ENCODE results near the gene REL.
A peak's percentile ranks its signal among the peaks of the same experiment; 100 is the strongest.

Gene REL

GRCh38 chr2:60962528-60962927 lies 81.2 kb downstream of the REL start:
- H3K4me3 ChIP-seq (ENCODE audit: low read depth, low read length): no peak overlapping the region
- no peak overlapping the region for H3K4me2 ChIP-seq (ENCODE audit: low read length)
- H2BK120ac ChIP-seq (ENCODE audit: insufficient read depth, low read length, poor library complexity): no peak overlapping the region
- no peak overlapping the region for H4K91ac ChIP-seq (ENCODE audit: low read depth, low read length)
- no peak overlapping the region for H4K8ac ChIP-seq (ENCODE audit: low read depth, low read length)
- WGBS (ENCODE audit: extremely low coverage, insufficient coverage, insufficient read length): no CpG with 5 or more reads among the region's 2 CpGs
- peaks cover 2 to 4% of the 10 kb centered on the region in 2 experiments for H3K4me1 ChIP-seq (ENCODE audit: control insufficient read depth in 1 of 2, insufficient read depth in 2 of 2, low read length in 2 of 2)
- peak in 1 of 2 donors; percentile 49 for DNase-seq
- no peak overlapping the region for H3K14ac ChIP-seq (ENCODE audit: low read length)
- H2BK12ac ChIP-seq (ENCODE audit: low read length): no peak overlapping the region
- H3K9me3 ChIP-seq (ENCODE audit: insufficient read depth, low read depth, low read length): no peaks in the 10 kb centered on the region
- H3K4ac ChIP-seq (ENCODE audit: low read depth, low read length): no peak overlapping the region
- H4K12ac ChIP-seq (ENCODE audit: low read depth, low read length): no peak overlapping the region
- H3K79me1 ChIP-seq (ENCODE audit: low read length): peaks cover 4% of the 10 kb centered on the region
- H3K9ac ChIP-seq (ENCODE audit: low read length): no peak overlapping the region
- no peak overlapping the region for H2AK5ac ChIP-seq (ENCODE audit: low read length)
- no peak overlapping the region for H2AFZ ChIP-seq (ENCODE audit: insufficient read depth, low read length, poor library complexity)
- H3K18ac ChIP-seq (ENCODE audit: low read length): no peak overlapping the region
- no peaks in the 10 kb centered on the region for H3K36me3 ChIP-seq (ENCODE audit: control insufficient read depth in 1 of 2, insufficient read depth in 2 of 2, low read length in 2 of 2)
- H3K23ac ChIP-seq (ENCODE audit: low read length): no peak overlapping the region
- H3K27me3 ChIP-seq (ENCODE audit: insufficient read depth, low read length): no peaks in the 10 kb centered on the region
- no peaks in the 10 kb centered on the region for H3K79me2 ChIP-seq (ENCODE audit: control insufficient read depth, insufficient read depth, low read length, poor library complexity)
- H2BK5ac ChIP-seq (ENCODE audit: low read depth, low read length, poor library complexity): no peak overlapping the region
- H3K27ac ChIP-seq (ENCODE audit: low read depth, low read length): no peak overlapping the region

- no peak overlapping the region for H2AFZ ChIP-seq (ENCODE audit: insufficient read depth, low read length, poor library complexity)
- no peaks in the 10 kb centered on the region for H3K27me3 ChIP-seq (ENCODE audit: insufficient read depth, low read length)
- H4K8ac ChIP-seq (ENCODE audit: low read depth, low read length): no peak overlapping the region
- H3K36me3 ChIP-seq (ENCODE audit: control insufficient read depth in 1 of 2, insufficient read depth in 2 of 2, low read length in 2 of 2): no peaks in the 10 kb centered on the region
- H4K12ac ChIP-seq (ENCODE audit: low read depth, low read length): no peak overlapping the region
- H3K4me1 ChIP-seq (ENCODE audit: control insufficient read depth in 1 of 2, insufficient read depth in 2 of 2, low read length in 2 of 2): peaks cover 2 to 4% of the 10 kb centered on the region in 2 experiments
- H3K79me2 ChIP-seq (ENCODE audit: control insufficient read depth, insufficient read depth, low read length, poor library complexity): no peaks in the 10 kb centered on the region
- H2AK5ac ChIP-seq (ENCODE audit: low read length): no peak overlapping the region
- no peak overlapping the region for H2BK12ac ChIP-seq (ENCODE audit: low read length)
- H2BK120ac ChIP-seq (ENCODE audit: insufficient read depth, low read length, poor library complexity): no peak overlapping the region
- no peaks in the 10 kb centered on the region for H3K9me3 ChIP-seq (ENCODE audit: insufficient read depth, low read depth, low read length)
- no peak overlapping the region for H2BK5ac ChIP-seq (ENCODE audit: low read depth, low read length, poor library complexity)
- no peak overlapping the region for H3K4ac ChIP-seq (ENCODE audit: low read depth, low read length)
- no peak for DNase-seq
- no peak overlapping the region for H3K27ac ChIP-seq (ENCODE audit: low read depth, low read length)
- no peak overlapping the region for H3K23ac ChIP-seq (ENCODE audit: low read length)
- no peak overlapping the region for H3K9ac ChIP-seq (ENCODE audit: low read length)
- H3K4me3 ChIP-seq (ENCODE audit: low read depth, low read length): no peak overlapping the region
- H3K14ac ChIP-seq (ENCODE audit: low read length): no peak overlapping the region
- no peak overlapping the region for H3K4me2 ChIP-seq (ENCODE audit: low read length)
- peaks cover 4% of the 10 kb centered on the region for H3K79me1 ChIP-seq (ENCODE audit: low read length)
- H3K18ac ChIP-seq (ENCODE audit: low read length): no peak overlapping the region
- no peak overlapping the region for H4K91ac ChIP-seq (ENCODE audit: low read depth, low read length)
Measured at GRCh38 chr2:60963190-60963589, 81.8 kb downstream of the REL start.

DNA sequence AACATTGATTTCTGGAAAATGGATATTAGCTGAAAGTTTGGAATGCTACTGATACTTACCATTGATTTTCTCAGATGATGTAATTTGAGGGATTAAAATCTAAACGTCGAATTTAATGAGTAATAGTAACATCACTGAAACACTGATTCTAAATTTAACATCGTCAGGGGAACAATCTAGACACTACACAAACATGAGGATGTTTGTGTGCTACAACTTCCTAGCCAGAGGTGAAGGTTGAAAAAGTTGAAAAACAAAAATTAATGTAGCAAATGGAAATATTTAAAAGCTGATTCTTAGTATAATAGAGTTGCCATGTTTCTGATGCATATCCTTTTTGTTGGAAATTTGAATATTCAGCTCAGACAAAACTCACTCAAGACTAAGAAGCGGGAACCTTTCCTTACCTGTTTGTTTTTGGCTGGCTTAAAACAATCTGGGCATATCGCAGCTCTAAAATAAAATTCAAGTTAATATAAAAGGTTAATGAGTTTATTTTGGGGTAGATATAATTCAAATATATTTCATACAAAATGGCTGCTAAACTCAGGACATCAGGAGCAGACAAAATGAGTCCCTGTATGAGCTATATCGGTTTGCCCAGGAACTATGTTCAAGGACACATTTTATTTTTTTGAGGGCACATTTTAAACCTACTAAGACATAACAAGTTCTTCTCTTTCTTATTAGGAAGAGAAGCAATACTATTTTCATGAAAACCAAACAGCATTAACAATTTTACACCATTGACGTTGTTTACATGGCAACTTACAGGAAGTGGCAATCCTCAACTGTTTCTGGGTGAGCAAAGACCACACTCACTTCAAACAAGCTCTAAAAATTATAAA lies 83.5 kb downstream of the REL start:
- H4K12ac ChIP-seq (ENCODE audit: low read depth, low read length): no peak overlapping the region
- no peak overlapping the region for H3K4me3 ChIP-seq (ENCODE audit: low read depth, low read length)
- no peak overlapping the region for H3K23ac ChIP-seq (ENCODE audit: low read length)
- no peaks in the 10 kb centered on the region for H3K27me3 ChIP-seq (ENCODE audit: insufficient read depth, low read length)
- no peak overlapping the region for H2AK5ac ChIP-seq (ENCODE audit: low read length)
- no peak overlapping the region for H2BK120ac ChIP-seq (ENCODE audit: insufficient read depth, low read length, poor library complexity)
- no peak overlapping the region for H3K27ac ChIP-seq (ENCODE audit: low read depth, low read length)
- no peaks in the 10 kb centered on the region for H3K9me3 ChIP-seq (ENCODE audit: insufficient read depth, low read depth, low read length)
- no peak overlapping the region for H3K4me2 ChIP-seq (ENCODE audit: low read length)
- H4K8ac ChIP-seq (ENCODE audit: low read depth, low read length): no peak overlapping the region
- H3K14ac ChIP-seq (ENCODE audit: low read length): no peak overlapping the region
- H3K18ac ChIP-seq (ENCODE audit: low read length): no peak overlapping the region
- H3K4me1 ChIP-seq (ENCODE audit: control insufficient read depth in 1 of 2, insufficient read depth in 2 of 2, low read length in 2 of 2): no peaks in the 10 kb centered on the region
- no peaks in the 10 kb centered on the region for H3K79me2 ChIP-seq (ENCODE audit: control insufficient read depth, insufficient read depth, low read length, poor library complexity)
- H3K9ac ChIP-seq (ENCODE audit: low read length): no peak overlapping the region
- no peak overlapping the region for H3K4ac ChIP-seq (ENCODE audit: low read depth, low read length)
- no peak overlapping the region for H4K91ac ChIP-seq (ENCODE audit: low read depth, low read length)
- no peak overlapping the region for H2AFZ ChIP-seq (ENCODE audit: insufficient read depth, low read length, poor library complexity)
- no CpG with 5 or more reads among the region's 7 CpGs for WGBS (ENCODE audit: extremely low coverage, insufficient coverage, insufficient read length)
- H3K79me1 ChIP-seq (ENCODE audit: low read length): no peaks in the 10 kb centered on the region
- no peaks in the 10 kb centered on the region for H3K36me3 ChIP-seq (ENCODE audit: control insufficient read depth in 1 of 2, insufficient read depth in 2 of 2, low read length in 2 of 2)
- DNase-seq: no peak
- H2BK12ac ChIP-seq (ENCODE audit: low read length): no peak overlapping the region
- no peak overlapping the region for H2BK5ac ChIP-seq (ENCODE audit: low read depth, low read length, poor library complexity)

GRCh38 chr2:60965499-60965785 lies 84.1 kb downstream of the REL start:
- H3K14ac ChIP-seq (ENCODE audit: low read length): no peak overlapping the region
- H3K36me3 ChIP-seq (ENCODE audit: control insufficient read depth in 1 of 2, insufficient read depth in 2 of 2, low read length in 2 of 2): no peaks in the 10 kb centered on the region
- no peaks in the 10 kb centered on the region for H3K9me3 ChIP-seq (ENCODE audit: insufficient read depth, low read depth, low read length)
- H4K91ac ChIP-seq (ENCODE audit: low read depth, low read length): no peak overlapping the region
- H4K12ac ChIP-seq (ENCODE audit: low read depth, low read length): no peak overlapping the region
- no peak overlapping the region for H2BK12ac ChIP-seq (ENCODE audit: low read length)
- no peak overlapping the region for H2BK120ac ChIP-seq (ENCODE audit: insufficient read depth, low read length, poor library complexity)
- H3K4ac ChIP-seq (ENCODE audit: low read depth, low read length): no peak overlapping the region
- H3K79me1 ChIP-seq (ENCODE audit: low read length): no peaks in the 10 kb centered on the region
- H3K79me2 ChIP-seq (ENCODE audit: control insufficient read depth, insufficient read depth, low read length, poor library complexity): no peaks in the 10 kb centered on the region
- no peak overlapping the region for H4K8ac ChIP-seq (ENCODE audit: low read depth, low read length)
- H3K4me1 ChIP-seq (ENCODE audit: control insufficient read depth in 1 of 2, insufficient read depth in 2 of 2, low read length in 2 of 2): no peaks in the 10 kb centered on the region
- no peak overlapping the region for H2AK5ac ChIP-seq (ENCODE audit: low read length)
- no peak overlapping the region for H3K23ac ChIP-seq (ENCODE audit: low read length)
- H2BK5ac ChIP-seq (ENCODE audit: low read depth, low read length, poor library complexity): no peak overlapping the region
- H2AFZ ChIP-seq (ENCODE audit: insufficient read depth, low read length, poor library complexity): no peak overlapping the region
- no peak overlapping the region for H3K9ac ChIP-seq (ENCODE audit: low read length)
- H3K27me3 ChIP-seq (ENCODE audit: insufficient read depth, low read length): no peaks in the 10 kb centered on the region
- no peak overlapping the region for H3K18ac ChIP-seq (ENCODE audit: low read length)
- DNase-seq: peak in 1 of 2 donors; percentile 57
- H3K4me2 ChIP-seq (ENCODE audit: low read length): no peak overlapping the region
- no peak overlapping the region for H3K4me3 ChIP-seq (ENCODE audit: low read depth, low read length)
- no peak overlapping the region for H3K27ac ChIP-seq (ENCODE audit: low read depth, low read length)

All from trophoblast cell (in vitro differentiated cells and primary cell).